Measurements from ENCODE around the gene HHAT.

GRCh38 chr1:210477328-210477924 is 148.7 kb downstream of the HHAT start:
- TF ChIP-seq, protein P1, sequence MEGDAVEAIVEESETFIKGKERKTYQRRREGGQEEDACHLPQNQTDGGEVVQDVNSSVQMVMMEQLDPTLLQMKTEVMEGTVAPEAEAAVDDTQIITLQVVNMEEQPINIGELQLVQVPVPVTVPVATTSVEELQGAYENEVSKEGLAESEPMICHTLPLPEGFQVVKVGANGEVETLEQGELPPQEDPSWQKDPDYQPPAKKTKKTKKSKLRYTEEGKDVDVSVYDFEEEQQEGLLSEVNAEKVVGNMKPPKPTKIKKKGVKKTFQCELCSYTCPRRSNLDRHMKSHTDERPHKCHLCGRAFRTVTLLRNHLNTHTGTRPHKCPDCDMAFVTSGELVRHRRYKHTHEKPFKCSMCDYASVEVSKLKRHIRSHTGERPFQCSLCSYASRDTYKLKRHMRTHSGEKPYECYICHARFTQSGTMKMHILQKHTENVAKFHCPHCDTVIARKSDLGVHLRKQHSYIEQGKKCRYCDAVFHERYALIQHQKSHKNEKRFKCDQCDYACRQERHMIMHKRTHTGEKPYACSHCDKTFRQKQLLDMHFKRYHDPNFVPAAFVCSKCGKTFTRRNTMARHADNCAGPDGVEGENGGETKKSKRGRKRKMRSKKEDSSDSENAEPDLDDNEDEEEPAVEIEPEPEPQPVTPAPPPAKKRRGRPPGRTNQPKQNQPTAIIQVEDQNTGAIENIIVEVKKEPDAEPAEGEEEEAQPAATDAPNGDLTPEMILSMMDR (IDR thresholded peaks at IDR 0.05) = no peak
- TF ChIP-seq POLR2AphosphoS5 (IDR thresholded peaks at IDR 0.05) = no peak

Measured in breast epithelium (tissue), 3 donors.